Left lung (tissue), 10 donors: ENCODE results near the gene ARHGAP28. TPM values are rescaled to one million over a fixed set of nuclear protein-coding genes. Genes with fewer than 3 reads are reported as not detected.
"Not testable (repeated sequence)": the region's sequence is repeated elsewhere in the genome, so short reads cannot be mapped to it uniquely, and the experiment has no call there.

Experiments used
- ATAC-seq: fragments of 200-7000 bp; cut with Tn5 transposase; one replicate; pipeline ENCODE4 v1.9.1; 2020; ENCODE audit warnings: moderate library complexity
- DNase-seq, 4 donors: peaks; one replicate each; pipeline ENCODE4 v3.0.0-alpha.2; 2013 to 2020
- H3K27ac ChIP-seq, 2 donors: fragments of 200-600 bp; sonication (generic) in 1 of 2; one replicate each; pipeline versions ENCODE4 v1.5.0 to v1.8.0; 2020 to 2021
- H3K27me3 ChIP-seq, 2 donors: fragments of 200-600 bp; sonication (generic) in 1 of 2; one replicate each; pipeline versions ENCODE4 v1.5.0 to v1.8.0; 2020 to 2021
- H3K36me3 ChIP-seq, 2 donors: fragments of 200-600 bp; sonication (generic) in 1 of 2; one replicate each; pipeline versions ENCODE4 v1.5.0 to v1.8.0; 2020 to 2021
- H3K4me1 ChIP-seq, 2 donors: fragments of 200-600 bp; one replicate each; pipeline ENCODE4 v1.8.0; 2021
- H3K4me3 ChIP-seq, 2 donors: fragments of 200-600 bp; sonication (generic) in 1 of 2; one replicate each; pipeline versions ENCODE4 v1.5.0 to v1.8.0; 2020 to 2021; ENCODE audit warnings: mild to moderate bottlenecking in 1 of 2
- H3K9me3 ChIP-seq, 2 donors: fragments of 200-600 bp; sonication (generic) in 1 of 2; one replicate each; pipeline versions ENCODE4 v1.5.0 to v1.8.0; 2020 to 2021
- CTCF ChIP-seq, 2 donors: fragments of 200-600 bp; sonication (generic) in 1 of 2; IDR thresholded peaks; one replicate each; pipeline versions ENCODE4 v1.5.0 to v1.8.0; 2021; ENCODE audit warnings: antibody characterized with exemption in 2 of 2
- intact Hi-C, 2 donors: fragments of 100-400 bp; cut with DNase I; formaldehyde crosslinking; loops; one replicate each; pipeline versions ENCODE4 v1.11.2 to v1.14.2; 2022
- polyA plus RNA-seq, 6 donors: library from polyadenylated mRNA; unstranded; fragments of 120-200 nt; gene quantifications; one replicate each; pipeline ENCODE4 v1.2.1, GENCODE V29; 2013; ENCODE audit not compliant: insufficient read length in 6 of 6
- total RNA-seq, 2 donors: library from RNA; stranded (reverse); fragmentation: NEBNext Ultra II Directional; extraction: Animal tissue kit (Norgen Biotek cat#: 25700); gene quantifications; one replicate each; pipeline ENCODE4 v1.2.1, GENCODE V29; 2021
- donor health status: DM: no; HTN: yes; CAD: no.
- donor health status: DM: no; HTN: no; CAD: no.

ARHGAP28 gene
- total and polyA plus RNA-seq, 8 donors, result 16.6 to 262 (median 208) TPM

GRCh38 chr18:6797171-6797570, 67.7 kb downstream of the ARHGAP28 start:
- H3K27me3 ChIP-seq, result no peaks in the 10 kb centered on the region
- intact Hi-C loops, result no loop called here
- no peaks in the 10 kb centered on the region for H3K4me1 ChIP-seq
- no peak overlapping the region for H3K27ac ChIP-seq
- H3K36me3 ChIP-seq, result no peaks in the 10 kb centered on the region
- no peak for TF ChIP-seq CTCF (IDR thresholded peaks at IDR 0.05)
- no peak for DNase-seq
- H3K4me3 ChIP-seq, result no peak overlapping the region
- ATAC-seq, result no peak
- H3K9me3 ChIP-seq, result peaks cover 0 to 4% of the 10 kb centered on the region in 2 donors

GRCh38 chr18:6798896-6799295, 69.4 kb downstream of the ARHGAP28 start:
- no peak for DNase-seq
- Histone ChIP-seq H3K4me1 (no peaks in the 10 kb centered on the region), H3K9me3 (peaks cover 0 to 17% of the 10 kb centered on the region in 2 donors), H3K27me3 (no peaks in the 10 kb centered on the region), H3K36me3 (no peaks in the 10 kb centered on the region), H3K27ac (no peak overlapping the region), H3K4me3 (no peak overlapping the region)
- no peak for ATAC-seq
- intact Hi-C loops, result no loop called here
- no peak for TF ChIP-seq CTCF (IDR thresholded peaks at IDR 0.05)

- ATAC-seq, H3K36me3 ChIP-seq, H3K27ac ChIP-seq, H3K27me3 ChIP-seq, H3K4me3 ChIP-seq, DNase-seq, H3K4me1 ChIP-seq, intact Hi-C loops: not testable (repeated sequence)
- H3K9me3 ChIP-seq, result peaks cover 0 to 21% of the 10 kb centered on the region in 2 donors
Observed at GRCh38 chr18:6800309-6800708, 70.8 kb downstream of the ARHGAP28 start.

GRCh38 chr18:6807515-6808257, 78.2 kb downstream of the ARHGAP28 start:
- no peak for DNase-seq

GRCh38 chr18:6810191-6810590, 80.7 kb downstream of the ARHGAP28 start:
- H3K4me3 ChIP-seq, result no peak overlapping the region
- H3K27me3 ChIP-seq, result no peaks in the 10 kb centered on the region
- H3K4me1 ChIP-seq, result no peaks in the 10 kb centered on the region
- ATAC-seq (no peak), DNase-seq (no peak)
- no peaks in the 10 kb centered on the region for H3K36me3 ChIP-seq
- no peak overlapping the region for H3K27ac ChIP-seq
- TF ChIP-seq CTCF (IDR thresholded peaks at IDR 0.05), result no peak
- intact Hi-C loops, result no loop called here
- no peaks in the 10 kb centered on the region for H3K9me3 ChIP-seq

More at GRCh38 chr18:6807515-6808257, 78.2 kb downstream of the ARHGAP28 start:
- Histone ChIP-seq H3K9me3 (peaks cover 0 to 12% of the 10 kb centered on the region in 2 donors), H3K36me3 (no peaks in the 10 kb centered on the region), H3K27ac (peak overlapping the region; percentile 0 to 20), H3K27me3 (no peaks in the 10 kb centered on the region), H3K4me1 (no peaks in the 10 kb centered on the region), H3K4me3 (no peak overlapping the region)
- intact Hi-C loops, result no loop called here
- no peak for TF ChIP-seq CTCF (IDR thresholded peaks at IDR 0.05)
- ATAC-seq, result no peak

- Histone ChIP-seq H3K4me3 (no peak overlapping the region), H3K4me1 (no peaks in the 10 kb centered on the region), H3K27ac (no peak overlapping the region), H3K36me3 (no peaks in the 10 kb centered on the region), H3K9me3 (no peaks in the 10 kb centered on the region), H3K27me3 (no peaks in the 10 kb centered on the region)
- ATAC-seq (no peak), DNase-seq (no peak)
- TF ChIP-seq CTCF (IDR thresholded peaks at IDR 0.05), result no peak
- intact Hi-C loops, result no loop called here
Observed at GRCh38 chr18:6811816-6812215, 82.3 kb downstream of the ARHGAP28 start.
